CD4-positive, alpha-beta memory T cell (primary cell): ENCODE measurements around the gene ZNRF3. TPM values are rescaled to one million over a fixed set of nuclear protein-coding genes. Genes with fewer than 3 reads are reported as not detected.

ENCODE experiments used
- CTCF ChIA-PET: fragments of 350-600 bp; sonication (Branson Sonifier 250); formaldehyde crosslinking; loops from one replicate; lab custom pipeline; 2021; ENCODE audit warnings: inconsistent platforms; ENCODE audit not compliant: partially characterized antibody; lab: Charles Lee
- POLR2A ChIA-PET: fragments of 350-600 bp; sonication (Branson Sonifier 250); formaldehyde crosslinking; loops from one replicate; lab custom pipeline; 2021; ENCODE audit not compliant: partially characterized antibody; lab: Charles Lee
- DNase-seq, 5 donors: peaks; one replicate each; pipeline versions ENCODE4 v3.0.0 to v3.0.0-alpha.2; 2020 to 2022; ENCODE audit warnings: mixed read lengths in 1 of 5
- H3K27ac ChIP-seq: one replicate; pipeline ENCODE4 v1.7.0; 2013; ENCODE audit warnings: low read depth, low read length
- H3K27me3 ChIP-seq: 2 replicates; pipeline ENCODE4 v1.7.0; 2013; ENCODE audit warnings: mild to moderate bottlenecking, low read length, moderate library complexity; ENCODE audit not compliant: insufficient read depth
- H3K36me3 ChIP-seq: 2 replicates; pipeline ENCODE4 v1.7.0; 2013; ENCODE audit warnings: mild to moderate bottlenecking, low read length, moderate library complexity; ENCODE audit not compliant: insufficient read depth
- H3K4me1 ChIP-seq: 2 replicates; pipeline ENCODE4 v1.7.0; 2013; ENCODE audit warnings: mild to moderate bottlenecking, low read length, moderate library complexity; ENCODE audit not compliant: insufficient read depth
- H3K4me3 ChIP-seq, 2 donors: one replicate each; pipeline ENCODE4 v1.7.0; 2013; ENCODE audit warnings: low read length in 2 of 2, mild to moderate bottlenecking in 1 of 2
- H3K9me3 ChIP-seq, 2 donors: one replicate each; pipeline ENCODE4 v1.7.0; 2013; ENCODE audit warnings: low read length in 2 of 2, control low read depth in 1 of 2; ENCODE audit not compliant: control insufficient read depth in 1 of 2
- H3K27ac Mint-ChIP-seq, 7 donors: one replicate each; pipeline ENCODE4 v1.8.0; 2020 to 2021; ENCODE audit warnings: mixed read lengths in 7 of 7, mild to moderate bottlenecking in 6 of 7, inconsistent platforms in 3 of 7, moderate library complexity in 3 of 7
- H3K27me3 Mint-ChIP-seq, 2 donors: one replicate each; pipeline ENCODE4 v1.8.0; 2020 to 2021; ENCODE audit warnings: mixed read lengths in 2 of 2
- H3K36me3 Mint-ChIP-seq, 2 donors: one replicate each; pipeline ENCODE4 v1.8.0; 2020 to 2021; ENCODE audit warnings: mixed read lengths in 2 of 2, inconsistent platforms in 1 of 2, mild to moderate bottlenecking in 1 of 2
- H3K4me1 Mint-ChIP-seq, 4 donors: one replicate each; pipeline ENCODE4 v1.8.0; 2020 to 2021; ENCODE audit warnings: mixed read lengths in 4 of 4, mild to moderate bottlenecking in 1 of 4
- H3K4me3 Mint-ChIP-seq, 8 donors: one replicate each; pipeline ENCODE4 v1.8.0; 2020 to 2021; ENCODE audit warnings: mixed read lengths in 8 of 8, mild to moderate bottlenecking in 7 of 8, moderate library complexity in 6 of 8, inconsistent platforms in 3 of 8
- H3K9me3 Mint-ChIP-seq, 8 donors: one replicate each; pipeline ENCODE4 v1.8.0; 2020 to 2021; ENCODE audit warnings: mixed read lengths in 8 of 8, mild to moderate bottlenecking in 5 of 8, inconsistent platforms in 3 of 8, moderate library complexity in 1 of 8
- intact Hi-C: fragments of 100-400 bp; cut with micrococcal nuclease; formaldehyde crosslinking; loops from one replicate; pipeline ENCODE4 v1.15.1; 2023
- polyA plus RNA-seq, 2 donors: library from polyadenylated mRNA; unstranded; fragments of 300-500 nt; fragmentation: Illumina TruSeq; gene quantifications; one replicate each; pipeline ENCODE4 v1.2.3, GENCODE V29; 2021
- total RNA-seq, 2 experiments: library from RNA; stranded (reverse); gene quantifications; one replicate each; pipeline ENCODE4 v1.2.3, GENCODE V29; 2021

ZNRF3 gene
- total and polyA plus RNA-seq, 4 experiments from 2014 or later = 0.11 to 0.89 (median 0.70) TPM; not detected in 1

GRCh38 chr22:29070490-29070889 lies 187.1 kb downstream of the ZNRF3 start:
- intact Hi-C loops = no loop called here
- ChIA-PET POLR2A (no interaction called here), CTCF (no interaction called here)
- Histone ChIP-seq H3K27me3 (peaks cover 18% of the 10 kb centered on the region), H3K4me1 (peaks cover 31% of the 10 kb centered on the region), H3K27ac (no peak overlapping the region), H3K4me3 (no peak overlapping the region), H3K36me3 (no peaks in the 10 kb centered on the region), H3K9me3 (no peaks in the 10 kb centered on the region)
- Mint-ChIP-seq H3K4me1 (peaks cover 11 to 41% (median 27%) of the 10 kb centered on the region in 4 donors), H3K27ac (peak overlapping the region in 1 of 7 donors; percentile 30), H3K36me3 (no peaks in the 10 kb centered on the region), H3K9me3 (peaks cover 0 to 1% (median 0%) of the 10 kb centered on the region in 8 donors), H3K27me3 (peaks cover 13 to 31% of the 10 kb centered on the region in 2 donors), H3K4me3 (peak overlapping the region in 6 of 8 donors; percentile 38 to 85 (median 78))
- no peak for DNase-seq

DNA sequence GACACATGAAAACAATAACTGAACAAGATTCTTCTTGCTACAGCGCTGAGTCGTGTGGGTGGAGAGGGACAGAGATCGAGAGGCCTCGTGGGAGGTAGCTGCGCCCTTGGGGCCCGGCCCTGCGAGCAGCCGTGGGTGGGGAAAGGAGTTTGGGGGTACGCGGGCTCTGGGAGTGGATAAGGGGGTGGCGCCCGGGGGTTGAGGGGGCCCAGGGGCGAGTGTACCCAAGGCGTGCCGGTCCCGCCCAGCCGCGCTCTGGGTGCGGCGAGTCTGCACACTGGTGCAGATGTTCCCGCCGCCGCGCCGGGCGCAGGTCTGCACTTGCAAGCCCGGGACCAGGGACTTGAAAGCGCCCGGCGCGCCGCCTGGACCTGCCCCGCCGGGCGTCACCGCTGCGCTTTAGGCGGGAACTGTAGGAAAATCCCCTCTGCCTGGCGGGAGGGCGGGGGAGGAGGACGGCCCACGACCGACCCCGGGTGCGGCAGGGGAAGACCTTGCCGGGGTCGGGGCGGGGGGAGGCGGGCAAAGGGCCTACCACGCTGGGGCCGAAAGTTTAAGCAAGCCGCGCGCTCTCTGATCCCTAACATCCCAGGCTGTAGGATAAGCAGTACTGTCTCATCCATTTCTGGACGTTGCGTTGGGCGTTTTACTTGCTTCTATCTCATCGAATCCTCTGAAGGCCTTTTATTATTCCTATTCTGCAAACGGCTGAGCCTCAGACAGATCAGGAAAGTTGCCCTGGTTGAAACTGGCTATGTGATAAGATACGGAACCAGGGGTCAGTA lies 188.1 kb downstream of the ZNRF3 start:
- Histone ChIP-seq H3K36me3 (no peaks in the 10 kb centered on the region), H3K4me3 (peak overlapping the region in 1 of 2 donors; percentile 58), H3K27ac (no peak overlapping the region), H3K4me1 (peaks cover 23% of the 10 kb centered on the region), H3K9me3 (no peaks in the 10 kb centered on the region), H3K27me3 (peaks cover 21% of the 10 kb centered on the region)
- intact Hi-C loops = loop anchor here (1.0 kb wide), 1 partner anchor 188 kb away; the partner anchor contains the start of gene ZNRF3
- peaks cover 15 to 37% of the 10 kb centered on the region in 2 donors for H3K27me3 Mint-ChIP-seq
- peaks cover 0 to 3% of the 10 kb centered on the region in 2 donors for H3K36me3 Mint-ChIP-seq
- ChIA-PET CTCF (no interaction called here), POLR2A (no interaction called here)
- peak in 1 of 5 donors; percentile 34 for DNase-seq
- H3K4me3 Mint-ChIP-seq = peak overlapping the region; percentile 79 to 88 (median 82)
- peak overlapping the region in 2 of 7 donors; percentile 24 to 30 for H3K27ac Mint-ChIP-seq
- H3K4me1 Mint-ChIP-seq = peaks cover 9 to 33% (median 20%) of the 10 kb centered on the region in 4 donors
- H3K9me3 Mint-ChIP-seq = no peaks in the 10 kb centered on the region

- peak overlapping the region in 1 of 2 donors; percentile 58 for H3K4me3 ChIP-seq
- H3K4me1 ChIP-seq = peaks cover 23% of the 10 kb centered on the region
- Mint-ChIP-seq H3K27ac (peak overlapping the region in 2 of 7 donors; percentile 2 to 65), H3K4me3 (peak overlapping the region; percentile 73 to 88 (median 82)), H3K4me1 (peaks cover 9 to 29% (median 17%) of the 10 kb centered on the region in 4 donors), H3K9me3 (no peaks in the 10 kb centered on the region), H3K36me3 (peaks cover 0 to 3% of the 10 kb centered on the region in 2 donors), H3K27me3 (peaks cover 17 to 40% of the 10 kb centered on the region in 2 donors)
- H3K9me3 ChIP-seq = no peaks in the 10 kb centered on the region
- H3K27me3 ChIP-seq = peaks cover 22% of the 10 kb centered on the region
- peak; percentile 81 to 84 (median 84) for DNase-seq
- POLR2A ChIA-PET = interaction anchor here (0.5 to 1.4 kb wide), 2 partner anchors 28 to 189 kb away, joined by 3 to 5 read pairs; partner anchors contain the start of gene ZNRF3
- H3K27ac ChIP-seq = no peak overlapping the region
- intact Hi-C loops = no loop called here
- H3K36me3 ChIP-seq = no peaks in the 10 kb centered on the region
- CTCF ChIA-PET = no interaction called here
Observed at GRCh38 chr22:29072193-29072978, 189.0 kb downstream of the ZNRF3 start.

GRCh38 chr22:29072979-29073617 lies 189.7 kb downstream of the ZNRF3 start, which contains the start of gene KREMEN1:
KREMEN1 (plus strand) TSS chr22:29073035; CDS start chr22:29073131, 96 bp downstream.
- Histone ChIP-seq H3K27me3 (peaks cover 22% of the 10 kb centered on the region), H3K36me3 (no peaks in the 10 kb centered on the region), H3K27ac (no peak within 1 kb of the TSS), H3K4me1 (peaks cover 23% of the 10 kb centered on the region), H3K9me3 (no peaks in the 10 kb centered on the region), H3K4me3 (peak within 1 kb of the TSS in 1 of 2 donors; percentile 58)
- no peaks in the 10 kb centered on the region for H3K9me3 Mint-ChIP-seq
- H3K4me3 Mint-ChIP-seq = peak within 1 kb of the TSS; percentile 73 to 88 (median 82)
- CTCF ChIA-PET = no interaction called here
- H3K27me3 Mint-ChIP-seq = peaks cover 17 to 42% of the 10 kb centered on the region in 2 donors
- intact Hi-C loops = no loop called here
- no peak for DNase-seq
- peak within 1 kb of the TSS in 4 of 7 donors; percentile 2 to 65 (median 11) for H3K27ac Mint-ChIP-seq
- H3K4me1 Mint-ChIP-seq = peaks cover 9 to 29% (median 17%) of the 10 kb centered on the region in 4 donors
- H3K36me3 Mint-ChIP-seq = peaks cover 0 to 3% of the 10 kb centered on the region in 2 donors
- POLR2A ChIA-PET = interaction anchor here (1.4 kb wide), 1 partner anchor 190 kb away, joined by 5 read pairs; the partner anchor contains the start of gene ZNRF3

DNA sequence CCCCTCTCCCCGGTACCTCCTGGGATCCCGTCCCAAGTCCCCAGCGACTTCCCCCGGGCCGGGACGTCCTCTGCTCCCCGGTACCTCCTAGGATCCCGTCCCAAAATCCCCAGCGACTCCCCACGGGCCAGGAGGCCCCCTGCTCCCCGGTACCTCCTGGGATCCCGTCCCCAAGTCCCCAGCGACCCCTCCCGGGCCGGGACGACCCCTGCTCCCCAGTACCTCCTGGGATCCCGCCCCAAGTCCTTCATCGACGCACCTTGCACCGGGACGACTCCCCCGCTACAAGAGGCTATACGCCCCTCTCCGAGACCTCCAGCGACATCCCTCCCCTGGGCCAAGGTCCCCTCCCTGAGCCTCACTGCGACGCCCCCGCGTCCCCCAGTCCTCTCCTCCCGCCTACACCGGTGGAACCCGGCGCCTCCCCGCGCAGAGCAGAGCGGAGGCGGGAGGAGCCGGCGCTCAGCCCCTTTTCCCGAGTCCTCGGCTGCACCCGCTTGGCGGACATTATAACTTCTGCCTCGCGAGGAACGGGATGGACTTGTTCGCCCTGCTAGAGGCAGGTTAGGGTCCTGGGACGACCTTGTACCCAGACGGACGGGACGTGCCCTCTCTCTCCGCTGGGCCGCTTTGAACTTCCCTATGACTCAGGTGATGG lies 190.4 kb downstream of the ZNRF3 start:
- peaks cover 0 to 3% of the 10 kb centered on the region in 2 donors for H3K36me3 Mint-ChIP-seq
- no peaks in the 10 kb centered on the region for H3K36me3 ChIP-seq
- H3K27me3 Mint-ChIP-seq = peaks cover 18 to 48% of the 10 kb centered on the region in 2 donors
- H3K4me3 Mint-ChIP-seq = peak overlapping the region; percentile 38 to 76 (median 59)
- no peaks in the 10 kb centered on the region for H3K9me3 ChIP-seq
- intact Hi-C loops = no loop called here
- POLR2A ChIA-PET = no interaction called here
- H3K27me3 ChIP-seq = peaks cover 22% of the 10 kb centered on the region
- peaks cover 23% of the 10 kb centered on the region for H3K4me1 ChIP-seq
- H3K27ac ChIP-seq = no peak overlapping the region
- H3K4me3 ChIP-seq = peak overlapping the region in 1 of 2 donors; percentile 39
- H3K27ac Mint-ChIP-seq = peak overlapping the region in 2 of 7 donors; percentile 7 to 15
- no peaks in the 10 kb centered on the region for H3K9me3 Mint-ChIP-seq
- CTCF ChIA-PET = no interaction called here
- peaks cover 9 to 29% (median 17%) of the 10 kb centered on the region in 4 donors for H3K4me1 Mint-ChIP-seq
- DNase-seq = peak in 1 of 5 donors; percentile 8

DNA sequence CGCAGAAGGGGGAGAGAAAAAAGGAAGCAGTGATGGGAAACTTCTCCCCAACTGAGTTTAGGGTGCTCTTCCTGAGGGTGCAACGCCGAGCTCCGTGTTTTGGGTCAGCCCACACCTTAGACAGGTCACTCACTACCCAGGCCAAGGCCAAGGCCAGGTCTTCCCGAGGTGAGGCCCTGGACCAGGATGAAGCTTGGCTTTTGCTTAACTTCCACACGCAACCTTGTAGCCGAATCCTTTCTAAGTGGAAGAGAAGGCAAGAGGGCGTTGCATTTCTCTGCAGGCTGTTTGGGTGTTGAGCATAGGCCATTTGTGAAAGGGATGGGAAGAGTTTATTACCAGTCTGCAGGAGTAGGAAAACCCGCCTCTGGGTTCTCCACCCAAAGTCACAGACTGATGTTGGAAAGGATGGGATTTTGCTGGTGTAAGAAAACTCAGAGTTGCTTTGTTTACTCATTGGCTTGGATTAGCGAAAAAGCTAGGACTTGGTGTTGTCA lies 191.0 kb downstream of the ZNRF3 start:
- no peak for DNase-seq
- H3K4me3 ChIP-seq = no peak overlapping the region
- ChIA-PET POLR2A (no interaction called here), CTCF (interaction anchor here (1.2 kb wide), 1 partner anchor 9 kb away, joined by 3 read pairs; no protein-coding TSS in a partner anchor)
- H3K4me1 ChIP-seq = peaks cover 23% of the 10 kb centered on the region
- H3K36me3 Mint-ChIP-seq = peaks cover 0 to 3% of the 10 kb centered on the region in 2 donors
- no peaks in the 10 kb centered on the region for H3K36me3 ChIP-seq
- peak overlapping the region in 7 of 8 donors; percentile 38 to 76 (median 63) for H3K4me3 Mint-ChIP-seq
- peaks cover 19 to 51% of the 10 kb centered on the region in 2 donors for H3K27me3 Mint-ChIP-seq
- H3K9me3 Mint-ChIP-seq = no peaks in the 10 kb centered on the region
- no peaks in the 10 kb centered on the region for H3K9me3 ChIP-seq
- H3K27ac Mint-ChIP-seq = peak overlapping the region in 1 of 7 donors; percentile 7
- intact Hi-C loops = no loop called here
- peaks cover 22% of the 10 kb centered on the region for H3K27me3 ChIP-seq
- peaks cover 9 to 29% (median 17%) of the 10 kb centered on the region in 4 donors for H3K4me1 Mint-ChIP-seq
- H3K27ac ChIP-seq = no peak overlapping the region
